Measurements from ENCODE around the gene JAZF1. TPM values are rescaled to one million over a fixed set of nuclear protein-coding genes. Genes with fewer than 3 reads are reported as not detected.

The JAZF1 gene
- total and polyA plus RNA-seq, 10 of the 15 experiments (the other 5 are each of a cell fraction or from before 2014, with no cell fraction given), result 0.04 to 0.82 (median 0.15) TPM; not detected in 3

DNA sequence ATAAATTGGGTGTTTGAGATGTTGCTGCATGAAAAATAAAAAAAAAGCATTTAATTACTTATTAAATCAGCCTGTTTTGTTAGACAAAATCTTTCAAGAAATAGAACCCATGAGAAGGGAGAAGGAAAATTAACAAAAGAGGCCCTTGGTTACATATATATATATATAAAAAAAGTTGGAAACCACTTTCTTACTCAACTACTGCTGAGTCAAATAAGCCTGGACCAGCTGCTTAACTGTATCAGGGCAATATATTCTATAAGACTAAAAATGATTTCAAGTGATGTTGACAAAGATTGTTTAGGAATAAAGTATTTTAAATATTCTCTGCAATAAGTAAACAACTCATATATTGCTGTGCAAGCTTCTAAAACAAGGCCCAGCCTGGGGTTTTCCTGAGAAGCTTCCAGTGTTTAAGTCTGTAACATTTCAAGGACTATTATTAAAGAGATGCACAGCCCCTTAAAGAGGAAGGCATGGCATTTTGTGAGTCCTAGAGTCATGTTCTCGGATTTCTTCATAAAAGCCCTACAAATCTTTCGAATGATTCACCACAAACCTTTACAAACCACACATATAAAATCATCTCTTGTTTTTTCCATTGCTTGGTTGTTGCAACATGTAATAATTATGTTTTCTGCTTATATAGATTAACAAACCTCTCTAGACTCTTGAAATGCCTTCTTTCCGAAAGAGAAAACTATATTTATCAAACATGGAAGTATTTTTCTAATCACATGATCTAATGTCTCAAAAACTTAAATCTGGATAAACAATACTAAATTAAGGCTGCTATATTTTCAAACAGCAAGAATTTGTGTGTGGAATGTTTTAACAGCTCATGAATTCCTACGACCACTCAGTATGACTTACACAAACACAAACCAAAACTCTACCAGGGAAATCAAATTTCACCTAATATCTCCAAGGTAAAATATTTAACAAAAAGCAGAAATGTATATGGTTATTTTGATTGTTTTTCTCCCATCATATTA lies 14.3 kb downstream of the JAZF1 start:
- TF ChIP-seq, protein P1, sequence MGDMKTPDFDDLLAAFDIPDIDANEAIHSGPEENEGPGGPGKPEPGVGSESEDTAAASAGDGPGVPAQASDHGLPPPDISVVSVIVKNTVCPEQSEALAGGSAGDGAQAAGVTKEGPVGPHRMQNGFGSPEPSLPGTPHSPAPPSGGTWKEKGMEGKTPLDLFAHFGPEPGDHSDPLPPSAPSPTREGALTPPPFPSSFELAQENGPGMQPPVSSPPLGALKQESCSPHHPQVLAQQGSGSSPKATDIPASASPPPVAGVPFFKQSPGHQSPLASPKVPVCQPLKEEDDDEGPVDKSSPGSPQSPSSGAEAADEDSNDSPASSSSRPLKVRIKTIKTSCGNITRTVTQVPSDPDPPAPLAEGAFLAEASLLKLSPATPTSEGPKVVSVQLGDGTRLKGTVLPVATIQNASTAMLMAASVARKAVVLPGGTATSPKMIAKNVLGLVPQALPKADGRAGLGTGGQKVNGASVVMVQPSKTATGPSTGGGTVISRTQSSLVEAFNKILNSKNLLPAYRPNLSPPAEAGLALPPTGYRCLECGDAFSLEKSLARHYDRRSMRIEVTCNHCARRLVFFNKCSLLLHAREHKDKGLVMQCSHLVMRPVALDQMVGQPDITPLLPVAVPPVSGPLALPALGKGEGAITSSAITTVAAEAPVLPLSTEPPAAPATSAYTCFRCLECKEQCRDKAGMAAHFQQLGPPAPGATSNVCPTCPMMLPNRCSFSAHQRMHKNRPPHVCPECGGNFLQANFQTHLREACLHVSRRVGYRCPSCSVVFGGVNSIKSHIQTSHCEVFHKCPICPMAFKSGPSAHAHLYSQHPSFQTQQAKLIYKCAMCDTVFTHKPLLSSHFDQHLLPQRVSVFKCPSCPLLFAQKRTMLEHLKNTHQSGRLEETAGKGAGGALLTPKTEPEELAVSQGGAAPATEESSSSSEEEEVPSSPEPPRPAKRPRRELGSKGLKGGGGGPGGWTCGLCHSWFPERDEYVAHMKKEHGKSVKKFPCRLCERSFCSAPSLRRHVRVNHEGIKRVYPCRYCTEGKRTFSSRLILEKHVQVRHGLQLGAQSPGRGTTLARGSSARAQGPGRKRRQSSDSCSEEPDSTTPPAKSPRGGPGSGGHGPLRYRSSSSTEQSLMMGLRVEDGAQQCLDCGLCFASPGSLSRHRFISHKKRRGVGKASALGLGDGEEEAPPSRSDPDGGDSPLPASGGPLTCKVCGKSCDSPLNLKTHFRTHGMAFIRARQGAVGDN (IDR thresholded peaks at IDR 0.05), result no peak
- no peak for TF ChIP-seq JUNB (IDR thresholded peaks at IDR 0.05)
- no peak for TF ChIP-seq NFXL1 (IDR thresholded peaks at IDR 0.05; ENCODE audit: borderline replicate concordance)
- no peak for TF ChIP-seq TCF3 (IDR thresholded peaks at IDR 0.05; ENCODE audit: borderline replicate concordance, insufficient read depth, low read depth, low read length)
- no peak for TF ChIP-seq EED (IDR thresholded peaks at IDR 0.05; ENCODE audit: low read depth)
- no peak overlapping the region for H3K27ac ChIP-seq (ENCODE audit: control insufficient read depth, insufficient read depth)
- H3K9me3 ChIP-seq (replicated peaks; ENCODE audit: control insufficient read depth, insufficient read depth, low read length), result no peaks in the 10 kb centered on the region
- no peak overlapping the region for H2AFZ ChIP-seq (ENCODE audit: control insufficient read depth, low read depth, low read length)
- no peak overlapping the region for H3K4me2 ChIP-seq (ENCODE audit: control insufficient read depth, insufficient read depth)
- no peak for DNase-seq (ENCODE audit: low read depth, low spot score)
- ChIA-PET RAD21 (ENCODE audit: unreplicated experiment) (no interaction called here), CTCF (interaction anchor here (1.1 kb wide), 1 partner anchor 104 kb away, joined by 3 read pairs; no protein-coding TSS in a partner anchor), SMC1A (ENCODE audit: uncharacterized antibody, unreplicated experiment) (interaction anchor here (0.7 kb wide), 1 partner anchor 289 kb away, joined by 3 read pairs; no protein-coding TSS in a partner anchor), POLR2A (no interaction called here)
- peaks cover 0 to 5% of the 10 kb centered on the region in 2 experiments; a peak in 2 of 4 replicates for H3K27me3 ChIP-seq (replicated peaks in 1 of 2; ENCODE audit: control insufficient read depth in 2 of 2, insufficient read depth in 2 of 2, low read length in 1 of 2)
- H3K9ac ChIP-seq (ENCODE audit: control insufficient read depth, insufficient read depth, low read length), result no peak overlapping the region
- no peaks in the 10 kb centered on the region for H3K36me3 ChIP-seq (ENCODE audit: control insufficient read depth in 2 of 2, insufficient read depth in 2 of 2, low read length in 1 of 2)
- H4K20me1 ChIP-seq (ENCODE audit: control insufficient read depth, insufficient read depth), result no peaks in the 10 kb centered on the region
- FAIRE-seq, result no peak
- H3K4me3 ChIP-seq, result no peak overlapping the region
- no TSS peak for BruUV-seq (replicated peaks)
- intact Hi-C loops (cut with micrococcal nuclease; ENCODE audit: unreplicated experiment), result no loop called here
- H3K4me1 ChIP-seq (ENCODE audit: control insufficient read depth, insufficient read depth, low read length), result no peaks in the 10 kb centered on the region
- no peak for ATAC-seq
- H3K79me2 ChIP-seq (ENCODE audit: control insufficient read depth, insufficient read depth, low read length), result no peaks in the 10 kb centered on the region
- 29% methylated on average over 4 of the region's 4 CpGs for WGBS (ENCODE audit: insufficient coverage, insufficient replicate concordance, low lambda C conversion rate, missing lambda C conversion rate)
- in situ Hi-C loops (cut with MboI), result no loop called here
